ENCODE data around the gene MAGI1. TPM values are rescaled to one million over a fixed set of nuclear protein-coding genes. Genes with fewer than 3 reads are reported as not detected.

Gene MAGI1
- total RNA-seq, 1 experiment from 2014 or later, result 3.4 TPM

GRCh38 chr3:66023738-66024385, 14.9 kb downstream of the MAGI1 start:
- Histone ChIP-seq H3K36me3 (no peaks in the 10 kb centered on the region), H3K27me3 (no peaks in the 10 kb centered on the region), H3K9me3 (no peaks in the 10 kb centered on the region), H3K4me3 (no peak overlapping the region)
- no peak for DNase-seq

DNA sequence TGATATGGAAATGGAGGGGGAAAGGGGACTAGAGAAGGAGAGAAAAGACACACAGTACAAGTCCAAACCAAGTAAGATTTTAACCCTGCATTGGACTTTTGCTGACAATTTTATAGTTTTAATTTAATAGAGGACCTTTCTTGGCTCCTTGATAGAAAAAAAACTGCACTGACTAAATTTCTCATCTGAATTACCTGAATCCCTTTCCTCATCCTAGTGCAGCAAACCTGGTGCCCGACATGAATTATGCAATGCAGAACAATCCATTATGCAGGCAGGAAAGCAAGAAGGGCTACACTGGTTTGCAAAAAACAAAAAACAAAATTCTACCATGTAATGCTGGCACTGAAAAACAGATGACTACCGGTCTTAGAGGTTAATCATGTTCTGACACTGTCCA, 15.5 kb downstream of the MAGI1 start:
- Histone ChIP-seq H3K27me3 (no peaks in the 10 kb centered on the region), H3K36me3 (no peaks in the 10 kb centered on the region), H3K4me3 (no peak overlapping the region), H3K9me3 (no peaks in the 10 kb centered on the region)
- no peak for DNase-seq

- no peak overlapping the region for H3K4me3 ChIP-seq
- no peaks in the 10 kb centered on the region for H3K27me3 ChIP-seq
- H3K9me3 ChIP-seq, result no peaks in the 10 kb centered on the region
- no peak for DNase-seq
- H3K36me3 ChIP-seq, result no peaks in the 10 kb centered on the region
Observed at GRCh38 chr3:66021731-66022131, 17.0 kb downstream of the MAGI1 start.

- Histone ChIP-seq H3K4me3 (no peak overlapping the region), H3K36me3 (no peaks in the 10 kb centered on the region), H3K27me3 (no peaks in the 10 kb centered on the region), H3K9me3 (no peaks in the 10 kb centered on the region)
- no peak for DNase-seq
Observed at GRCh38 chr3:66019896-66020295, 18.8 kb downstream of the MAGI1 start.

- no peak for DNase-seq
- Histone ChIP-seq H3K4me3 (no peak overlapping the region), H3K36me3 (no peaks in the 10 kb centered on the region), H3K27me3 (no peaks in the 10 kb centered on the region), H3K9me3 (no peaks in the 10 kb centered on the region)
Observed at GRCh38 chr3:66018057-66019033, 20.4 kb downstream of the MAGI1 start.

GRCh38 chr3:66017591-66017990, 21.1 kb downstream of the MAGI1 start:
- Histone ChIP-seq H3K27me3 (no peaks in the 10 kb centered on the region), H3K4me3 (no peak overlapping the region), H3K36me3 (no peaks in the 10 kb centered on the region), H3K9me3 (no peaks in the 10 kb centered on the region)
- DNase-seq, result no peak

DNA sequence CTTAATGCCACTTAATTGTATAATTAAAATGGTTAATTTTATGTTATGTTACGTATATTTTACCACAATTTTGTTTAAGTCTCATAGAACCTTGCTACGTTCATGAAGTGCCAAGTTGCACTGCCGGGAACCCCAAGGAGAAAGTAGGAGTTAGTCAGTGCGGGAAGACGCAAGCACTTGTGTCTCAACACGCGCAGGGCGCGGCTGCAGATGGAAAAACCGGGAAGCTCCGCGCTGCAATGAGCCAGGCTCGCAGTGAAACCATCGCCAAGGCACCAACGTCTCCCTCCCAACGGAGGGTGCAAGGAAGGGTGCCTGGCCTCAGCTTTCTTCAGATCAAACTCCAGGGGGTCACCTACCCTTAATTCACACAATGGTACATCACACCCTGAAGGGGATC, 21.6 kb downstream of the MAGI1 start:
- H3K4me3 ChIP-seq, result no peak overlapping the region
- no peaks in the 10 kb centered on the region for H3K9me3 ChIP-seq
- no peaks in the 10 kb centered on the region for H3K27me3 ChIP-seq
- no peaks in the 10 kb centered on the region for H3K36me3 ChIP-seq
- no peak for DNase-seq

- H3K4me3 ChIP-seq, result no peak overlapping the region
- no peak for DNase-seq
- H3K36me3 ChIP-seq, result no peaks in the 10 kb centered on the region
- H3K9me3 ChIP-seq, result no peaks in the 10 kb centered on the region
- H3K27me3 ChIP-seq, result no peaks in the 10 kb centered on the region
Observed at GRCh38 chr3:66015841-66016240, 22.9 kb downstream of the MAGI1 start.

GRCh38 chr3:66014651-66015050, 24.1 kb downstream of the MAGI1 start:
- H3K36me3 ChIP-seq, result no peaks in the 10 kb centered on the region
- H3K9me3 ChIP-seq, result no peaks in the 10 kb centered on the region
- H3K27me3 ChIP-seq, result no peaks in the 10 kb centered on the region
- no peak overlapping the region for H3K4me3 ChIP-seq
- no peak for DNase-seq

DNA sequence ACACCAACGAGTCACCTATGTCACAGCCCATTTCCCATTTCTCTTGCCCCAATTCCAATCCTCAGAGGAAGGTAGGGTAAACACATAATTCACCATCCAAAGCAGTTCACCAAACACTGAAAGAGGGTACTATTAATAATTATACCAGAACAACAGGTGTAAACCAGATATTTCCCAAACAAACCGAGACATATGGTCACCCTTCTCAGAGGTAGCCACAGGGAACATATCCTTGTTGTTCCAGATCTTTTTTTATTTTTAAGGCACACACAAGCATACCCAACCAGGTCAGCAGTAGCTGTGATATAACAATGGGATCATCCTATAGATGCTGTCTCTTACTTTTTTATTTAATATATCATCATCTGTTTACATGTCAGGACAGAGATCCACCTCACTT, 24.7 kb downstream of the MAGI1 start:
- H3K36me3 ChIP-seq, result no peaks in the 10 kb centered on the region
- H3K4me3 ChIP-seq, result no peak overlapping the region
- no peaks in the 10 kb centered on the region for H3K27me3 ChIP-seq
- no peak for DNase-seq
- H3K9me3 ChIP-seq, result no peaks in the 10 kb centered on the region

GRCh38 chr3:66012711-66013110, 26.0 kb downstream of the MAGI1 start:
- H3K36me3 ChIP-seq, result no peaks in the 10 kb centered on the region
- H3K4me3 ChIP-seq, result no peak overlapping the region
- DNase-seq, result no peak
- no peaks in the 10 kb centered on the region for H3K9me3 ChIP-seq
- no peaks in the 10 kb centered on the region for H3K27me3 ChIP-seq

- no peaks in the 10 kb centered on the region for H3K9me3 ChIP-seq
- H3K4me3 ChIP-seq, result no peak overlapping the region
- H3K27me3 ChIP-seq, result no peaks in the 10 kb centered on the region
- no peak for DNase-seq
- H3K36me3 ChIP-seq, result no peaks in the 10 kb centered on the region
Observed at GRCh38 chr3:66010739-66011655, 27.7 kb downstream of the MAGI1 start.

GRCh38 chr3:66010348-66010738, 28.4 kb downstream of the MAGI1 start:
- Histone ChIP-seq H3K36me3 (no peaks in the 10 kb centered on the region), H3K4me3 (no peak overlapping the region), H3K27me3 (no peaks in the 10 kb centered on the region), H3K9me3 (no peaks in the 10 kb centered on the region)
- DNase-seq, result no peak

- no peak for DNase-seq
- Histone ChIP-seq H3K4me3 (no peak overlapping the region), H3K9me3 (no peaks in the 10 kb centered on the region), H3K27me3 (no peaks in the 10 kb centered on the region), H3K36me3 (no peaks in the 10 kb centered on the region)
Observed at GRCh38 chr3:66004244-66004643, 34.5 kb downstream of the MAGI1 start.

DNA sequence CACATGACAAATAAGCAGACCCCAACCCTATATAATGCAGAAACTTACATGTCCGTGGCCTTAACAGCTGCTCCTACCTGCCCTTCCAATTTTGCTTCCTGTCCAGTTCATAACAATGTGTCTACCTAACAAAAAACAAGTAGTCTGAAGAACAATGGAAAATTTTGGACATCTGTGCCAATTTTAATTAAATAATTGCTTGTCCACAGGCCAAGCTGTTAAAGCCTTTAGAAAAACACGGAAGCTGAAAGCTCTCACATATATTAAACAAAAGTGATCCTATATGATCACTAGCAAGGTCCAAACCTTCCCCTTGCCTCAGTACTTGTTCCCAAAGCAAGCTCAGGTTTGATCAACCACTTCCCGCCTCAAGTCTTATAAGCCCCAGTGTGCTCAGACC, 37.1 kb downstream of the MAGI1 start:
- H3K27me3 ChIP-seq, result no peaks in the 10 kb centered on the region
- no peak for DNase-seq
- no peaks in the 10 kb centered on the region for H3K36me3 ChIP-seq
- no peaks in the 10 kb centered on the region for H3K9me3 ChIP-seq
- H3K4me3 ChIP-seq, result no peak overlapping the region

GRCh38 chr3:66000506-66000905, 38.2 kb downstream of the MAGI1 start:
- Histone ChIP-seq H3K36me3 (no peaks in the 10 kb centered on the region), H3K9me3 (no peaks in the 10 kb centered on the region), H3K4me3 (no peak overlapping the region), H3K27me3 (no peaks in the 10 kb centered on the region)
- DNase-seq, result no peak

GRCh38 chr3:65999606-66000005, 39.1 kb downstream of the MAGI1 start:
- Histone ChIP-seq H3K9me3 (no peaks in the 10 kb centered on the region), H3K4me3 (no peak overlapping the region), H3K27me3 (no peaks in the 10 kb centered on the region), H3K36me3 (no peaks in the 10 kb centered on the region)
- DNase-seq, result no peak

All from MG63 (cell line).